Motor neuron (in vitro differentiated cells): Measurements from ENCODE around the gene CCBE1. TPM values are rescaled to one million over a fixed set of nuclear protein-coding genes. Genes with fewer than 3 reads are reported as not detected.

ENCODE experiments used
- ATAC-seq, 8 experiments: fragments of 200-7000 bp; cut with Tn5 transposase; replicated peaks in 6 of 8; 2 replicates each; pipeline ENCODE4 v1.8.0; 2021; ENCODE audit warnings: mild to moderate bottlenecking in 8 of 8, moderate library complexity in 8 of 8
- H3K27ac ChIP-seq, 2 donors: fragments of 250-450 bp; sonication (Bioruptor Pico); 2 replicates each; pipeline ENCODE4 v1.9.0; 2021; ENCODE audit warnings: antibody characterized with exemption in 2 of 2, mild to moderate bottlenecking in 2 of 2, moderate library complexity in 1 of 2
- H3K4me1 ChIP-seq, 2 donors: fragments of 250-450 bp; sonication (Bioruptor Pico); replicated peaks in 1 of 2; 2 replicates each; pipeline ENCODE4 v1.6.1; 2021; ENCODE audit warnings: antibody characterized with exemption in 2 of 2, mild to moderate bottlenecking in 2 of 2, moderate library complexity in 1 of 2
- H3K4me3 ChIP-seq, 5 donors: fragments of 250-450 bp; sonication (Bioruptor Pico); 2 replicates each; pipeline ENCODE4 v1.9.0; 2021; ENCODE audit warnings: antibody characterized with exemption in 5 of 5, mild to moderate bottlenecking in 5 of 5, moderate library complexity in 4 of 5
- WGBS, 10 experiments: fragments of 450-650 bp; shearing (Covaris generic); methylation state at CpG; one replicate each; pipeline ENCODE4 v1.0.0; 2022; 5-methylcytosine and 5-hydroxymethylcytosine counted together
- in situ Hi-C, 9 experiments: fragments of 400-800 bp; cut with MboI; loops; one replicate each; pipeline ENCODE4 v1.15.0; 2021; ENCODE audit warnings: low sequenced_read_pairs in 9 of 9, low pct_unique_long_range_greater_than_20kb in 2 of 9; ENCODE audit not compliant: unreplicated experiment in 9 of 9
- total RNA-seq, 8 experiments: library from RNA; unstranded; fragments of 300-600 nt; gene quantifications; 2 replicates each; pipeline versions ENCODE4 v1.2.3 to v1.2.4, GENCODE V29; 2022

The CCBE1 gene
- total RNA-seq, 8 experiments from 2014 or later: 0.04 to 5.5 (median 1.1) TPM

DNA sequence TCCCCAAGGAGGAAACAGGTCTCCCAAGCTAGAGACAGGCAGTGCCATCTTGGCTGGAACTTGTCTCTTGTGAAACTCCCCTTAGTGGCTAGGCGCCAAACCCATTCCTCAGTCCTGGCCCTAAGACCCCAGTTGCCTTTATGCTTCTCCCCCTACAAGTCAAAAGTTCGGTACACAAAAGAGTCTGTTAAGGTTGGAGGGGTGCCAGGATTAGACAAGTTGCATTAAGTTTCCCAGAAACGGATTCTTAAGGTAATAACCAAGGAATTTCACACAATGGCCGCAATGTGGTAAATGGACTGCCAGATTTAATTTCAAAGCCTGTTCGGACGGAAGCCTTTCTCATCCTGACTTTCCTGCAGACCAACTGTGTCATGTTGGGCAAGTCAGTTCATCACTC lies 80.7 kb downstream of the CCBE1 start:
- H3K27ac ChIP-seq: no peak overlapping the region
- H3K4me3 ChIP-seq: no peak overlapping the region
- in situ Hi-C loops: loop anchor here in 1 of 9 experiments (25.0 kb wide), 1 partner anchor 154 kb away; no protein-coding TSS in a partner anchor
- H3K4me1 ChIP-seq: peaks cover 4 to 20% of the 10 kb centered on the region in 2 donors
- ATAC-seq: no peak
- 72 to 100% (median 82%) methylated on average over 1 to 6 of the region's 6 CpGs; no CpG with 5 or more reads in 1 of the 10 experiments for whole genome bisulfite sequencing, 10 experiments

DNA sequence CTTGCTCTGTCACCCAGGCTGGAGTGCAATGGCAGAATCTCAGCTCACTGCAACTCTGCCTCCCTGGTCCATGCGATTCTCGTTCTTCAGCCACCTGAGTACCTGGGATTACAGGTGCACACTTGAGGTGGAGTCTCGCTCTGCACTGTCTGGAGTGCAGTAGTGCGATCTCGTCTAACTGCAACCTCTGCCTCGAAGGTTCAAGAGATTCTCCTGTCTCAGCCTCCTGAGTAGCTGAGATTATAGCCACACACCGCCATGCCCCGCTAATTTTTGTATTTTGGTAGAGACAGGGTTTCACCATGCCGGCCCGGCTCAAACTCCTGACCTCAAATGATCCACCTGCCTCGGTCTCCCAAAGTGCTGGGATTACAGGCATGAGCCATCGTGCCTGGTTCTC lies 83.3 kb downstream of the CCBE1 start:
- Histone ChIP-seq H3K27ac (no peak overlapping the region), H3K4me3 (no peak overlapping the region), H3K4me1 (peaks cover 4 to 20% of the 10 kb centered on the region in 2 donors)
- WGBS, 10 experiments: 90 to 100% (median 96%) methylated on average over 1 to 7 of the region's 12 CpGs; no CpG with 5 or more reads in 4 of the 10 experiments
- in situ Hi-C loops: loop anchor here in 1 of 9 experiments (25.0 kb wide), 1 partner anchor 152 kb away; no protein-coding TSS in a partner anchor
- ATAC-seq: no peak

DNA sequence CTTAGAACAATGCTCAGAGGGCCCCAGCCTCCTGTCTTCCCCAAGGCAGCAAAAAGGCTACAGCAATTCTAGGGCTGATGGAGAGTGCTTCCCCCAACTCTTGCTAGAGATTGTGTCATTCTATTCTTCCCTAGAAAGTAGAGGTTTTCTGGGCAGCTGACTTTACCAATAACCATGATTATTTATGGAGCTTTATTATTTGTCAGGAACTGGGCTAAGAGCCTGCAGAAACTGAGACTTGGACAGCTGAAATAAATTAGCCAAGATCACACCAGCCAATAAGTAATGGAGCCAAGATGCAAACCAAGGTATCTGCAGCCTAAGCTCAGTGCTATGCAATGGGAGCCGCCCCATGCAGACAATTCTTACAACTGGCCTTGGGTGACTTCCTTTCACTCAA lies 84.8 kb downstream of the CCBE1 start:
- 0 to 100% (median 83%) methylated on average over 1 of the region's 1 CpG; no CpG with 5 or more reads in 4 of the 10 experiments for WGBS, 10 experiments
- no peak overlapping the region for H3K4me3 ChIP-seq
- peaks cover 4 to 15% of the 10 kb centered on the region in 2 donors for H3K4me1 ChIP-seq
- peak in 7 of 8 experiments; percentile 22 to 99 (median 54) for ATAC-seq
- in situ Hi-C loops: loop anchor here in 1 of 9 experiments (25.0 kb wide), 1 partner anchor 150 kb away; no protein-coding TSS in a partner anchor
- H3K27ac ChIP-seq: no peak overlapping the region

DNA sequence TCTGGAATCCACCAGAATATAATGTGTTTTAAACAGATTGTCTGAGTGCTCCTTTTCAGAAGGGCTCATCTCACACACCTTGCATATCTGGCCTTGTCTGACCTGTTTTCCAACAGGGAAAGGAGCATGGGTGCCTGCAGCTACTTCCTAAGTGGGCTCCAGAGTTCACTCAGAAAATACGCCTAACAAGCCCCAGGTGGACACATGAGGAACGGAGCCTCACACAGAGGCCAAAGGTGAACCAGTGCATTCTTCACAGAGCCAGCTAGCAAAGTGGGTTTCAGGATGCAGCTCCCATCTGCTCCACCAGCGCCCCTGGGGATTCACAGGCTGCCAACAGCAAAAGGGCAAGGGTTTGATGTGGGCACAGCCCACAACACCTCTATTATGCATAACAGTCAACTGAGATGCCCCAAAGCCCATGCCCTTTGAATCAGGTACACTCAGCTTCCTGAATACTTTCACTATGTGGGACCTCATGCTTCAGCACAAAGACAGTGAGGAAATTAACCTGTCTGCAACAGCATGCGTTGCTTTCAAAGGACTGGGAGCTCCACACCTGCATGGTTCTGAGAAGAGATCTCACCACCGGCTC lies 86.6 kb downstream of the CCBE1 start:
- Histone ChIP-seq H3K4me3 (no peak overlapping the region), H3K27ac (no peak overlapping the region), H3K4me1 (peaks cover 4 to 11% of the 10 kb centered on the region in 2 donors)
- ATAC-seq: no peak
- 87 to 100% (median 100%) methylated on average over 1 to 4 of the region's 5 CpGs; no CpG with 5 or more reads in 3 of the 10 experiments for WGBS, 10 experiments
- in situ Hi-C loops: loop anchor here in 1 of 9 experiments (25.0 kb wide), 1 partner anchor 148 kb away; no protein-coding TSS in a partner anchor

DNA sequence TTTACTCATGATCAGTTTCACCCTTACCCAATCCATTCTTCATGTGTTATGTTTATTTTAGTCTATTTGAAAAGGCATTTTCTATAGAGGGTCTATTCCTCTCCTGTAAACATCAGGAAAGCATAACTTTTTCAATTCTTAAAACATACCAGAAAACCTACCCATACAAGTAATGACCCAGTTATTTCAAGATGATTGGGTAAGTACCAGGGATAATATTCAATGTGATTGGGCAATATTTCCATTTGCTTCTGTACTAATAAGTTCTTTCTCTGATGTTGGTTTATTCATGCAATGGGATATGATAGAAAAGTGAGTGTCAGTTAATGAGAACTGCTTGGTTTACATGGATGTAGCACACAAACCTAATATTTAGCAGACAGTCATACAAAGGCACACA lies 87.6 kb downstream of the CCBE1 start:
- in situ Hi-C loops: loop anchor here in 1 of 9 experiments (25.0 kb wide), 1 partner anchor 147 kb away; no protein-coding TSS in a partner anchor
- Histone ChIP-seq H3K4me3 (no peak overlapping the region), H3K27ac (no peak overlapping the region), H3K4me1 (peaks cover 4 to 11% of the 10 kb centered on the region in 2 donors)
- ATAC-seq: no peak

DNA sequence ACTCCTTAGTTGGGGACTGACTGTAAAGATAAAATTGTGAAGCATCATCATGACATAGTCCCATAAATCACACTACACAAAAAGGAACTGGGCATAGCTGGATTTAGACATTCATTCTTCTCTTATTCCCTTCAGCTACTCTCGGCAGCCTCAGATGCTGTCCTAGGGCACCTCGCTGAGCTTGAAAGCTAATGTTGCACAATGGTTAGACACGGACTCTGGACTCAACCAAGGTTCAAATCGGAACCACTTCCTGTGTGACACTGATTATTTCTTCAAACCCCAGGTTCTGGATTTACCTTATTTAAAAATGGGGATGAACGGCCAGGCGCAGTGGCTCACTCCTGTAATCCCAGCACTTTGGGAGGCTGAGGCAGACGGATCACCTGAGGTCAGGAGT lies 89.8 kb downstream of the CCBE1 start:
- Histone ChIP-seq H3K27ac (no peak overlapping the region), H3K4me1 (peaks cover 2 to 7% of the 10 kb centered on the region in 2 donors), H3K4me3 (no peak overlapping the region)
- 80 to 100% (median 88%) methylated on average over 1 to 5 of the region's 7 CpGs; no CpG with 5 or more reads in 2 of the 10 experiments for WGBS, 10 experiments
- ATAC-seq: no peak
- in situ Hi-C loops: loop anchor here in 1 of 9 experiments (25.0 kb wide), 1 partner anchor 145 kb away; no protein-coding TSS in a partner anchor

DNA sequence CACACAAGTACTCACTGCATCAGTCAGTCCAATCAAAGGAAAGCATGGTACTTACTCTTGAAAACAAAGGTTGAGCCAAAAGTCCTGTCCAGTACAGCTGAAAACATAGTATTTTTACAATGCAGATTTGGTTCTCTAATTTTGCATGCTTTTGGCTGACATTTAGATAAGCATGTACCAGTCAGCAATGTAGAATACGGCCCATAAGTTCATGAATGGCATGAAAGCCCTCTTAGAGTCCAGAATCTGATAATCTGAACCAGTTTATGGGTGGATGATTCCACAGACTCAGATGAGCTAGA lies 90.2 kb downstream of the CCBE1 start:
- in situ Hi-C loops: loop anchor here in 1 of 9 experiments (25.0 kb wide), 1 partner anchor 145 kb away; no protein-coding TSS in a partner anchor
- Histone ChIP-seq H3K4me3 (no peak overlapping the region), H3K4me1 (peaks cover 0 to 2% of the 10 kb centered on the region in 2 donors), H3K27ac (no peak overlapping the region)
- ATAC-seq: peak in 2 of 8 experiments; percentile 63 to 66
- 50 to 100% (median 88%) methylated on average over 1 of the region's 1 CpG; no CpG with 5 or more reads in 6 of the 10 experiments for WGBS, 10 experiments

DNA sequence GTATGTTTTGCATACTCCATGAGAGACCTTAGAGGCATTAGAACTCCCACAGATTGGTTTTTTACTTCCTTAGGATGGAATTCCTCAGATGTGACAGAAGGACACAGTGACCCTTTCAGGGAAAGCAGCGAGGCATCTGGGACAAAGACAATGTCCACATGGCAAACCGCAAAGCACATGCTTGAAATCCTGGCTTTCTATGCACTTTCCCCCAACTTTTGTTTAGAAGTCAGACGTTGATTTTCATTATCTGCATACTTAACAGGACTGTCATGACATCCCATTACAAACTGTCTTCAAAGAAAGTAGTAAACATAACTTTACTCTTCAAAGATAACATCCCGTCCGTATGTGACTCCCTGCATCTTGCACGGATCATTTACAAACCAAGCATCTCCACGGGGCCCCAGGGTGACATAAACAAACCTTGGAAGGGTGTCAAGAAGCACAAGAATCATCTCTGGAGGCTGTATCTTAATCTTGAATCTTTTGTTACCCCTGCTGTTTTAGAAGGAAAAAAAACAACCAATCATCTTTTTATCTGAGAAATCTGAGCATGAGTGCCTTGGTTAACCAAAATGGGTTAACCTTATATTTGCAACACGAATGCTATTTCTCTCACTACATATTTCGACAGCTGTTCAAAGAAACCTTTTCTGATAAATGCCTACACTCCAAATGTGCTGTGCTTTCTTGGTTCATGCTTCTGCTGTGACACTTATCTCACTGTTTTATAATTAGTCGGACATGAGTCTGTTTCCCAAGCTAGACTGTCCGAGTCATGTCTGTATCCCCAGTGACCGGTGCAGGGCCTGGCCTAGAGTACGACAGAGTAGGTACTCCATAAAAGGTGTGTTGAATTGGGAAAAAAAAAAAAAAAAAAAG lies 90.8 kb downstream of the CCBE1 start:
- Histone ChIP-seq H3K4me1 (no peaks in the 10 kb centered on the region), H3K4me3 (no peak overlapping the region), H3K27ac (no peak overlapping the region)
- WGBS, 10 experiments: 33 to 100% (median 84%) methylated on average over 1 to 13 of the region's 13 CpGs
- ATAC-seq: no peak
- in situ Hi-C loops: loop anchor here in 1 of 9 experiments (25.0 kb wide), 1 partner anchor 144 kb away; no protein-coding TSS in a partner anchor

DNA sequence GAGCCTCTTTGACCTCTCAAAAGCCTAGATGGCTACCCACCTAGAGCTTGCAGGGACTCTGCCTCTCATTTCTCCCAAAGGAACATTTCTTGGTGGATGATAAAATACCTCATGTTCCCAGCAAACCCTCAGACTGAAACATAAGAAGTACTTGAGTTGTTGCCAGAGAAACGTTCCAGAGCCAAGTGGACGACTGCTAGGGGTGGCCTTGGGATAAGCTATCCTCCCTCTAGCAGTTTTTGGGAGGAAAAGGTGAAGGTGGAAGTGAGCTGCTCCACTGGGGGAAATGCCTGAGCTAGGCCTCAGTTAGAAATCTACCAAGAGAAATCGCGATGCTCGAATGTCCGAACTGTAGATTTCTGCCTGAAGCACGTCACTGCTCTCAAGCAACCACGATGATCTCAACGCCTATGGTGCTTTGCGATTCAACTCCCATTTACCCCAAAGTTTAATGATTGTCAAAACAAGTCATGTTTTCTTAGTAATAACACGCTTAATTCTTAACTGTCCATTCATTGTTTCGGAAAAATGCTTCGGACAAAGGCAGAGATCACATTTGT lies 91.5 kb downstream of the CCBE1 start:
- no peaks in the 10 kb centered on the region for H3K4me1 ChIP-seq
- H3K4me3 ChIP-seq: no peak overlapping the region
- in situ Hi-C loops: loop anchor here in 1 of 9 experiments (25.0 kb wide), 1 partner anchor 143 kb away; no protein-coding TSS in a partner anchor
- 45 to 96% (median 86%) methylated on average over 5 to 13 of the region's 13 CpGs; no CpG with 5 or more reads in 1 of the 10 experiments for WGBS, 10 experiments
- H3K27ac ChIP-seq: no peak overlapping the region
- no peak for ATAC-seq

DNA sequence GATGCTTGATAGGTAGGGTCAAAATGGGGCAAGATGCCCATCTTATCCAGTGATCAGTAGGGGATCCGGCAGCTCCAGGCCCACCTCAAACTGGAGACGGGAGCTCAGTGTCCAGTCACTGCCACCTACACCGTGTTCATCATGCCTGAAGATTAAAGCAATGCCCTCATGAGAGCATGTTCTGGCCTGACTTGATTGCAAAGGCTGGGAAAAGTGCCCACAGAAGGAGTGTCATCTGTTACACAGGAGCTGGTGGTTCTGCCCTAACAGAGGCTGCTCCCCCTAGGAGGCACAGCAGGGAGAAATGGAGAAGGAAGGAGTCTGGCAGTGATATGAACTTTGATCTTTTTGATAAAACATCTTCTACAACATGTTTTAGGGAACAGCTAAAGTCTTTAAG lies 92.3 kb downstream of the CCBE1 start:
- no peak for ATAC-seq
- no peak overlapping the region for H3K4me3 ChIP-seq
- WGBS, 10 experiments: 67 to 100% (median 94%) methylated on average over 1 to 3 of the region's 3 CpGs; no CpG with 5 or more reads in 6 of the 10 experiments
- no peaks in the 10 kb centered on the region for H3K4me1 ChIP-seq
- H3K27ac ChIP-seq: no peak overlapping the region
- in situ Hi-C loops: loop anchor here in 1 of 9 experiments (25.0 kb wide), 1 partner anchor 143 kb away; no protein-coding TSS in a partner anchor

DNA sequence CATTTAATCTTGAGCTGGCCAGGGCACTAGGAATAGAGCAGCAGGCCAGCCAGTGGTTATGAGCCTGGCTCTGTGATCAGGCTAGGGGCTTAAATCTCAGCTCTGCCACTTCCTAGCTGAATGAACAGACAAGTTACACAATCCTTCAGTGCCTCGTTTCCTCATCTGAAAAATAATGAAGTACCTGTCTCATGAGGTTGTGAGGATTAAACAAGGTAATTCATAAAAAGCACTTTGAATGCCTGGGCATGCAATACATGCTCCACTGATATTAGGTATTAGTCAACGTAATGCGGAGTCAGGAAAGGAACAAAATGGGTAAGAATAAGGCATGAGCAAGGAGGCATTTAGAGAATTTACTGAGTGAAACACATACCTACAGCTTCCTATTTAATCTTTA lies 100.2 kb downstream of the CCBE1 start:
- ATAC-seq: no peak
- Histone ChIP-seq H3K4me3 (no peak overlapping the region), H3K27ac (no peak overlapping the region), H3K4me1 (no peaks in the 10 kb centered on the region)
- in situ Hi-C loops: no loop called here
- WGBS, 10 experiments: 61 to 100% (median 77%) methylated on average over 1 to 3 of the region's 3 CpGs

DNA sequence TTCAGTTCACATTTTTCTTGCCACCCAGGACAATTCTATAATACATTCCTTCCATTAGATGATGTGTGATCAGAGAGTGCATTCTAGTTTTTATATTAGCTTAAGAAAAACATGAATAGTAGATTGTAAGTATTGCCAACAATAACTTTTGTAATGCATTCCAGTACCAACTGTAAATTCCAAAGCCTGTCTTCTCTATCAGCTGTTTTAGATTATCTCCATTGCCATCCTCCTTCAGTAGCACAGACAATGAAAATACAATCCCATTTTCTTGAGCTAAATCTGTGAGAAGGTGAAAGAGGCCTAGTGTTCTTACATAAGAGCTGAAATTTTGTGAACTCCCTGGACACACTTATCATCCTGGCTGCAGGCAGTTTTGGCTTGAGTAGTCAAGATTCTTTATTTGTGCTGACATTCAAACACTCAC lies 103.9 kb downstream of the CCBE1 start:
- Histone ChIP-seq H3K27ac (no peak overlapping the region), H3K4me3 (no peak overlapping the region), H3K4me1 (no peaks in the 10 kb centered on the region)
- ATAC-seq: no peak
- in situ Hi-C loops: no loop called here

DNA sequence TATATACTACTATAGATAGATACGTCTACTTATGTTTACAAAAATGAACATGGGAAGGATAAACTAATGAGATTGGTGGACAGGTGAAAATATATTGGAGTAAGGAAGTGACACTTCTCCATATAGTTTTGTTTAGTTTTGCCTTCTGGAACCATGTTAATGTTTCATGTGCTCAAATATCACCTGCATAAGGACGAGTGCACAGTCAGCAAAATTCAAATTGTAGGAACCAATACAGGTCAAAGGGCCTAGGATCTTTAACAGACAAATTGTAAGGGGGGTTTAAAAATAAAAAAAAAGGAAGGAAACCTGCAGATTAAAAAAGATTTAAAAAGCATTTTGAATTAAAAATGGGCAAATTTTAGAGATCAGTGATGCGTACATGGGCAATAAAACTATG lies 104.6 kb downstream of the CCBE1 start:
- 65 to 100% (median 89%) methylated on average over 1 to 3 of the region's 3 CpGs for WGBS, 10 experiments
- Histone ChIP-seq H3K4me1 (no peaks in the 10 kb centered on the region), H3K27ac (no peak overlapping the region), H3K4me3 (no peak overlapping the region)
- ATAC-seq: no peak
- in situ Hi-C loops: no loop called here
